AG04450 (cell line): Measurements from ENCODE around the gene STK10. TPM values are rescaled to one million over a fixed set of nuclear protein-coding genes. Genes with fewer than 3 reads are reported as not detected.
A peak's percentile ranks its signal among the peaks of the same experiment; 100 is the strongest.

Source experiments
- CTCF ChIA-PET: fragments of 300-600, 350-600 bp; formaldehyde crosslinking; extraction: SDS; loops from one replicate; lab custom pipeline; 2022; ENCODE audit warnings: antibody characterized with exemption, inconsistent platforms; lab: Charles Lee
- POLR2A ChIA-PET: fragments of 350-600 bp; formaldehyde crosslinking; extraction: SDS; loops from one replicate; lab custom pipeline; 2021; ENCODE audit warnings: antibody characterized with exemption, inconsistent platforms; lab: Yijun Ruan, JAX
- DNase-seq: peaks from one replicate; pipeline ENCODE4 v3.0.0-alpha.2; 2011; ENCODE audit warnings: low read depth, low spot score
- H3K27ac ChIP-seq: one replicate; pipeline ENCODE4 v1.5.1; 2012; ENCODE audit warnings: low read depth, low read length, control low read depth
- H3K27me3 ChIP-seq: one replicate; pipeline ENCODE4 v1.6.0; 2012; ENCODE audit warnings: low read length; ENCODE audit not compliant: control insufficient read depth, insufficient read depth
- H3K4me3 ChIP-seq: 2 replicates; pipeline ENCODE4 v1.5.1; 2011; ENCODE audit warnings: mild to moderate bottlenecking, low read depth, low read length, control low read depth
- H3K9me3 ChIP-seq: 2 replicates; pipeline ENCODE4 v1.5.1; 2012; ENCODE audit warnings: low read length; ENCODE audit not compliant: control insufficient read depth, insufficient read depth
- CTCF ChIP-seq: IDR thresholded peaks from 2 replicates; pipeline ENCODE4 v1.5.1; 2011; ENCODE audit warnings: low read depth, low read length, control low read depth, inconsistent platforms
- polyA plus RNA-seq: library from polyadenylated mRNA; depleted of rRNA; stranded (reverse); fragments of >200 nt; gene quantifications from 2 replicates; pipeline ENCODE4 v1.2.3, GENCODE V29; 2011

The STK10 gene
- polyA plus RNA-seq, 1 experiment: 7.8 TPM

- CTCF ChIA-PET: interaction anchor here (1.6 kb wide), 1 partner anchor 79 kb away, joined by 7 read pairs; the partner anchor contains the start of gene STK10
- no peak overlapping the region for H3K27ac ChIP-seq
- no peaks in the 10 kb centered on the region for H3K27me3 ChIP-seq
- POLR2A ChIA-PET: no interaction called here
- no peaks in the 10 kb centered on the region for H3K9me3 ChIP-seq
- DNase-seq: no peak
- TF ChIP-seq CTCF: no peak
- H3K4me3 ChIP-seq: no peak overlapping the region
Measured at GRCh38 chr5:172109749-172110148, 78.3 kb downstream of the STK10 start.

GRCh38 chr5:172107571-172107970 lies 80.5 kb downstream of the STK10 start:
- H3K27ac ChIP-seq: peak overlapping the region; percentile 68
- peak; percentile 60 for DNase-seq
- ChIA-PET CTCF (interaction anchor here (0.6 to 4.0 kb wide), 10 partner anchors 8 to 197 kb away, joined by 3 to 35 read pairs (median 3); partner anchors contain the start of gene STK10), POLR2A (interaction anchor here (1.0 to 1.1 kb wide), 3 partner anchors 66 to 176 kb away, joined by 4 read pairs; partner anchors contain the start of genes STK10 and UBTD2)
- no peaks in the 10 kb centered on the region for H3K27me3 ChIP-seq
- peak; percentile 31 for TF ChIP-seq CTCF
- no peak overlapping the region for H3K4me3 ChIP-seq
- no peaks in the 10 kb centered on the region for H3K9me3 ChIP-seq

GRCh38 chr5:172106511-172107356 lies 81.3 kb downstream of the STK10 start:
- H3K4me3 ChIP-seq: peak overlapping the region; percentile 21; the same call in 1 of the 2 replicates
- TF ChIP-seq CTCF: peak; percentile 90
- ChIA-PET CTCF (interaction anchor here (0.6 to 4.0 kb wide), 13 partner anchors 9 to 187 kb away, joined by 3 to 35 read pairs (median 3); partner anchors contain the start of gene STK10), POLR2A (interaction anchor here (1.1 kb wide), 2 partner anchors 67 to 81 kb away, joined by 4 read pairs; partner anchors contain the start of gene STK10)
- no peaks in the 10 kb centered on the region for H3K9me3 ChIP-seq
- no peak for DNase-seq
- peak overlapping the region; percentile 68 for H3K27ac ChIP-seq
- H3K27me3 ChIP-seq: no peaks in the 10 kb centered on the region

- Histone ChIP-seq H3K9me3 (no peaks in the 10 kb centered on the region), H3K4me3 (no peak overlapping the region), H3K27ac (no peak overlapping the region), H3K27me3 (no peaks in the 10 kb centered on the region)
- TF ChIP-seq CTCF: no peak
- DNase-seq: no peak
- CTCF ChIA-PET: interaction anchor here (0.6 to 4.0 kb wide), 10 partner anchors 8 to 188 kb away, joined by 3 to 35 read pairs (median 4); partner anchors contain the start of gene STK10
- POLR2A ChIA-PET: no interaction called here
Measured at GRCh38 chr5:172105811-172106210, 82.2 kb downstream of the STK10 start.
